Calu3 (cell line): ENCODE measurements around the gene NEIL1. TPM values are rescaled to one million over a fixed set of nuclear protein-coding genes. Genes with fewer than 3 reads are reported as not detected.
"Not testable (repeated sequence)": the region's sequence is repeated elsewhere in the genome, so short reads cannot be mapped to it uniquely, and the experiment has no call there.

Experiments used
- BruUV-seq: library from RNA; stranded (reverse); fragments of 400-500 nt; replicated peaks from 2 replicates; lab custom pipeline; 2021; lab: Mats Ljungman, UMichigan
- CTCF ChIA-PET: fragments of 300-600 bp; sonication (Branson Sonifier 250); formaldehyde crosslinking; loops from one replicate; lab custom pipeline; 2022; ENCODE audit warnings: antibody characterized with exemption; lab: Charles Lee
- DNase-seq: peaks from one replicate; pipeline ENCODE4 v3.0.0; 2022
- H3K27ac Mint-ChIP-seq: one replicate; pipeline ENCODE4 v1.8.0; 2022; ENCODE audit warnings: mixed read lengths; ENCODE audit not compliant: unreplicated experiment
- H3K27me3 Mint-ChIP-seq: one replicate; pipeline ENCODE4 v1.8.0; 2022; ENCODE audit warnings: mixed read lengths; ENCODE audit not compliant: unreplicated experiment
- H3K36me3 Mint-ChIP-seq: one replicate; pipeline ENCODE4 v1.8.0; 2022; ENCODE audit warnings: mild to moderate bottlenecking, moderate library complexity, mixed read lengths; ENCODE audit not compliant: insufficient read depth, unreplicated experiment
- H3K4me1 Mint-ChIP-seq: one replicate; pipeline ENCODE4 v1.8.0; 2022; ENCODE audit warnings: mild to moderate bottlenecking, low read depth, mixed read lengths; ENCODE audit not compliant: unreplicated experiment
- H3K4me3 Mint-ChIP-seq: one replicate; pipeline ENCODE4 v1.8.0; 2022; ENCODE audit warnings: mild to moderate bottlenecking, low read depth, moderate library complexity, mixed read lengths; ENCODE audit not compliant: unreplicated experiment
- H3K9me3 Mint-ChIP-seq: one replicate; pipeline ENCODE4 v1.8.0; 2022; ENCODE audit warnings: low read depth, mixed read lengths; ENCODE audit not compliant: unreplicated experiment
- CTCF ChIP-seq: fragments of 200-600 bp; IDR thresholded peaks from one replicate; pipeline ENCODE4 v1.8.0; 2022; ENCODE audit warnings: antibody characterized with exemption; ENCODE audit not compliant: unreplicated experiment
- intact Hi-C: fragments of 100-400 bp; cut with micrococcal nuclease; formaldehyde crosslinking; loops from one replicate; pipeline ENCODE4 v1.10.0; 2022; ENCODE audit not compliant: unreplicated experiment
- total RNA-seq: library from RNA; stranded (reverse); gene quantifications from 2 replicates; pipeline ENCODE4 v1.2.3, GENCODE V29; 2022

Gene NEIL1
- total RNA-seq, 1 experiment from 2014 or later: 13.2 TPM

- BruUV-seq: no TSS peak
- Mint-ChIP-seq H3K4me3 (no peak overlapping the region), H3K4me1 (peaks cover 16% of the 10 kb centered on the region), H3K9me3 (no peaks in the 10 kb centered on the region), H3K27ac (no peak overlapping the region), H3K36me3 (peaks cover 69% of the 10 kb centered on the region), H3K27me3 (no peaks in the 10 kb centered on the region)
- CTCF ChIA-PET: no interaction called here
- TF ChIP-seq CTCF: no peak
- no peak for DNase-seq
- intact Hi-C loops: no loop called here
Measured at GRCh38 chr15:75371486-75371885, 24.6 kb downstream of the NEIL1 start.

- peaks cover 75% of the 10 kb centered on the region for H3K36me3 Mint-ChIP-seq
- no peaks in the 10 kb centered on the region for H3K9me3 Mint-ChIP-seq
- no peak overlapping the region for H3K27ac Mint-ChIP-seq
- CTCF ChIA-PET: no interaction called here
- H3K4me1 Mint-ChIP-seq: peaks cover 16% of the 10 kb centered on the region
- no TSS peak for BruUV-seq
- no peak for DNase-seq
- H3K4me3 Mint-ChIP-seq: no peak overlapping the region
- H3K27me3 Mint-ChIP-seq: no peaks in the 10 kb centered on the region
- intact Hi-C loops: no loop called here
- TF ChIP-seq CTCF: no peak
Measured at GRCh38 chr15:75371901-75372688, 25.3 kb downstream of the NEIL1 start.

- no peaks in the 10 kb centered on the region for H3K27me3 Mint-ChIP-seq
- no peak for DNase-seq
- no peak overlapping the region for H3K4me3 Mint-ChIP-seq
- H3K9me3 Mint-ChIP-seq: no peaks in the 10 kb centered on the region
- TF ChIP-seq CTCF: no peak
- no peaks in the 10 kb centered on the region for H3K4me1 Mint-ChIP-seq
- no TSS peak for BruUV-seq
- no peak overlapping the region for H3K27ac Mint-ChIP-seq
- H3K36me3 Mint-ChIP-seq: peaks cover 70% of the 10 kb centered on the region
- intact Hi-C loops: no loop called here
- CTCF ChIA-PET: no interaction called here
Measured at GRCh38 chr15:75380773-75381172, 33.9 kb downstream of the NEIL1 start.

GRCh38 chr15:75383986-75384385 lies 37.1 kb downstream of the NEIL1 start:
- peaks cover 77% of the 10 kb centered on the region for H3K36me3 Mint-ChIP-seq
- H3K9me3 Mint-ChIP-seq, H3K27ac Mint-ChIP-seq, BruUV-seq, DNase-seq, intact Hi-C loops, H3K27me3 Mint-ChIP-seq, H3K4me3 Mint-ChIP-seq, H3K4me1 Mint-ChIP-seq: not testable (repeated sequence)
- CTCF ChIA-PET: interaction anchor here (0.7 kb wide), 1 partner anchor 320 kb away, joined by 5 read pairs; no protein-coding TSS in a partner anchor

GRCh38 chr15:75389791-75390382 lies 43.0 kb downstream of the NEIL1 start:
- no TSS peak for BruUV-seq
- no peak overlapping the region for H3K4me3 Mint-ChIP-seq
- H3K4me1 Mint-ChIP-seq: no peaks in the 10 kb centered on the region
- TF ChIP-seq CTCF: no peak
- DNase-seq: no peak
- H3K27ac Mint-ChIP-seq: no peak overlapping the region
- no peaks in the 10 kb centered on the region for H3K9me3 Mint-ChIP-seq
- intact Hi-C loops: no loop called here
- H3K27me3 Mint-ChIP-seq: no peaks in the 10 kb centered on the region
- CTCF ChIA-PET: no interaction called here
- H3K36me3 Mint-ChIP-seq: peaks cover 58% of the 10 kb centered on the region
